Thymus (tissue), 11 donors: ENCODE results near the gene RAPGEF1. TPM values are rescaled to one million over a fixed set of nuclear protein-coding genes. Genes with fewer than 3 reads are reported as not detected.

Source experiments
- DNase-seq, 9 donors: peaks; one replicate each; pipeline ENCODE4 v3.0.0-alpha.2; 2013; ENCODE audit warnings: low spot score in 9 of 9, low read depth in 6 of 9, missing footprints in 1 of 9
- H3K27ac ChIP-seq, 2 donors: one replicate each; pipeline ENCODE4 v1.5.1; 2013; ENCODE audit warnings: control low read depth in 1 of 2, low read depth in 1 of 2, low read length in 1 of 2, mild to moderate bottlenecking in 1 of 2, moderate library complexity in 1 of 2
- H3K27me3 ChIP-seq, 2 donors: one replicate each; pipeline ENCODE4 v1.5.1; 2013; ENCODE audit warnings: low read length in 1 of 2; ENCODE audit not compliant: control insufficient read depth in 2 of 2, insufficient read depth in 1 of 2
- H3K36me3 ChIP-seq, 2 donors: one replicate each; pipeline ENCODE4 v1.5.1; 2013; ENCODE audit warnings: low read length in 1 of 2, mild to moderate bottlenecking in 1 of 2, moderate library complexity in 1 of 2; ENCODE audit not compliant: control insufficient read depth in 2 of 2, insufficient read depth in 2 of 2
- H3K4me1 ChIP-seq, 2 donors: one replicate each; pipeline ENCODE4 v1.5.1; 2013; ENCODE audit warnings: low read length in 2 of 2; ENCODE audit not compliant: control insufficient read depth in 2 of 2, insufficient read depth in 2 of 2
- H3K4me3 ChIP-seq, 2 donors: one replicate each; pipeline ENCODE4 v1.5.1; 2013; ENCODE audit warnings: low read length in 2 of 2, control low read depth in 1 of 2, mild to moderate bottlenecking in 1 of 2
- H3K9me3 ChIP-seq, 2 donors: one replicate each; pipeline ENCODE4 v1.5.1; 2013; ENCODE audit warnings: low read length in 1 of 2, mild to moderate bottlenecking in 1 of 2; ENCODE audit not compliant: control insufficient read depth in 2 of 2, insufficient read depth in 1 of 2
- WGBS: extraction: QIAGEN DNeasy Blood & Tissue Kit; methylation state at CpG from one replicate; pipeline ENCODE4 v1.1.7; 2013; 5-methylcytosine and 5-hydroxymethylcytosine counted together
- polyA plus RNA-seq: library from polyadenylated mRNA; stranded (reverse); fragments of 200-250 nt; gene quantifications from one replicate; pipeline ENCODE4 v1.2.3, GENCODE V29; 2013
- total RNA-seq: library from RNA; stranded (reverse); fragments of 120-200 nt; gene quantifications from one replicate; pipeline ENCODE4 v1.2.4, GENCODE V29; 2013
- donor health status: healthy.

The RAPGEF1 gene
- total and polyA plus RNA-seq, 2 donors = 21.6 to 25.9 TPM

DNA sequence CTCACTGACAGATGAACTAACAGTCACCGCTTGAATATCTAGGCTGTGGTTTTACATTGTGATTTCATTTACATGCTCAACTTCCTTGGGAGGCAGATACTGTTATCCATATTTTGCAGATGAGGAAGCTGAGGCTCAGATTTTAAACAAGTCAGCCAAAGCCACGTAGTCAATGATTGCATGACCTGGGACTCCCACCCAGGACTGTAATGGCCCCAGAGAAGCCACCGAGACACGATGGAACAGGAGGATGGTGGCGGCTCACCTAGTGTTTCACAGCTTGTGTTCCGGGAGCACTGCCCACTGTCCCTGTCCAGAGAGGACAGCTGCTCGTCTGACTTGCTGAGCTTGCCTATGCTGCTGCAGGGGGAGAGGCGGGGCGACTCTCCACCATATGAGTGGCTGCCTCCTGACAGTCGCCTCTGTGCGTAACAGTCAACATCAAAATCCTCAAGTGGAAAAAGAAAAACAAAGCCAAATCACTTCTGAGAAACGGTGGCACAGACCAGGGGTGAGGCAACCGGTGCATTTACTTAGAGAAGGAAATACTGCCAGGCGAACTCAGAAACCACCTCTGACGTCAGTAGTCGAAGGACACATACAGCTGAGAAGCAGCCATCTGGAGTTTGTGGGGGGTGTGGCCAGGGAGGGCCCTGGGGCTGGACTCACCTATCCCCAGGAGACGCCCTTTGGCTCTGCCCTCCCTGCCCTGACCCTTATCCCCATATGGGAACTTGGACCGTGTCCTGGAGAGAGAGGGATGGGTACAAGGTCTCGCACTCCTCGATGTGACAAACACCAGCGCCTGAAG is 112.0 kb downstream of the RAPGEF1 start:
- peaks cover 0 to 29% of the 10 kb centered on the region in 2 donors for H3K4me1 ChIP-seq
- H3K4me3 ChIP-seq = no peak overlapping the region
- WGBS = 87% methylated on average over 21 of the region's 21 CpGs
- H3K9me3 ChIP-seq = no peaks in the 10 kb centered on the region
- no peaks in the 10 kb centered on the region for H3K27me3 ChIP-seq
- peak overlapping the region; percentile 73 to 78 for H3K27ac ChIP-seq
- H3K36me3 ChIP-seq = peaks cover 51 to 55% of the 10 kb centered on the region in 2 donors
- DNase-seq = peak in 8 of 9 donors; percentile 17 to 74 (median 42)

DNA sequence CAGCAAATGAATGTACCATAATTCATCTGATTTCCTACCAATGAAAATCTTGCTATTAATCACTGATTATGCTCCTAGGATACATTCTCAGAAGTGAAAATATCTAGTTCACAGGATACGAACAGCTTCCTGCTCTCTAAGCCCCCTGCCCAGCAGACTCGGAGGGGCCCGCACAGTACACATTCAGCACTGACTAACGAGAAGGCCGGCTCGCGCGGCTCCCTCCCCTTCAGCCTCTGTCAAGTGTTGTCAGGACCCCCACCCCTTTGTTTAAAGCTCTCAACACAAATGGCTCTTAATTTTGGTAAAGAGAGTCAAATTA is 112.6 kb downstream of the RAPGEF1 start:
- peaks cover 0 to 30% of the 10 kb centered on the region in 2 donors for H3K4me1 ChIP-seq
- DNase-seq = no peak
- peaks cover 56 to 58% of the 10 kb centered on the region in 2 donors for H3K36me3 ChIP-seq
- H3K4me3 ChIP-seq = no peak overlapping the region
- H3K27ac ChIP-seq = peak overlapping the region; percentile 73 to 77
- 97% methylated on average over 8 of the region's 8 CpGs for WGBS
- no peaks in the 10 kb centered on the region for H3K27me3 ChIP-seq
- no peaks in the 10 kb centered on the region for H3K9me3 ChIP-seq

DNA sequence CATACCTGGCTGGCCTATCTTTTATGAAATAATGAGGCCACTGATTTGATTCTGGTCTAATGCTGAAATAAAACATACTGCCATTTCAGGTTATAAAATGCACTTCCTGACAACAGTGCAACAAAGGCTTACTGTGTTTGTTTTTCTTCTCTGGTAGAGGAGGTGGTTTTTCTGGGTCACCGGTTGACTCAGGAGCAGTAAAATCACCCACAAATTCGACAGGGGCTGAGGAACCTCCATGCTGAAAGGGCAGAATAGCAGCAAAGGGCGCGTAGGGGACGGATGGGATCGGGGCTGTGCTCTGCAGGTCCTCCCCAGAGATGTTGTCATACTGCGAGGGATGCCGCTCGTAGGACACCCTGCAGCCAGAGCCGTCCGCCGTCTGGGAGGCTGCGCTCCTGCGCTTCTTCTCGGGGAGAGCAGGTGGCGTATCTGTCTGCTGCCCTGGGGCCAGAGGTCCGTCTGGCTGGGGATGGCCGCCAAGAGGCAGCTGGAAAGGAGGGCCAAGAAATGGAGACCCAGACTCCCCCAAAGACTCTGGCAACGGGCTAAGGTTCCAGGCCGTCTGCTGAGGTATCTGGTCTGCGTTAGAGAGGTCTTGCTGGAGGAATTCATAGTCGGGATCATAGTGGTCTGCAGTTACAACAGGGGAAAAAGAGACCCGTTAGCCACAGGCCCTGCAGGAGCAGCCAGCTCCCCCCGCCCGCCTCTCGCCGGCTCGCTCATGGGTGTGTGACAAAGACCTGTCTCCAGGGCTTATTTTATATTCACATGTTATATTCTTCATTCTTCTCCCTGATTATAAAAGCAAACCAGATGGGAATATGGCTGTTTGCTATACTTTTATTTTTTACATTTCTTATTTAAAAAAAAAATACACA is 113.8 kb downstream of the RAPGEF1 start:
- no peak for DNase-seq
- H3K4me1 ChIP-seq = peaks cover 0 to 37% of the 10 kb centered on the region in 2 donors
- no peak overlapping the region for H3K4me3 ChIP-seq
- no peaks in the 10 kb centered on the region for H3K9me3 ChIP-seq
- 97% methylated on average over 28 of the region's 28 CpGs for WGBS
- peaks cover 60 to 68% of the 10 kb centered on the region in 2 donors for H3K36me3 ChIP-seq
- H3K27me3 ChIP-seq = no peaks in the 10 kb centered on the region
- H3K27ac ChIP-seq = peak overlapping the region; percentile 8 to 22

DNA sequence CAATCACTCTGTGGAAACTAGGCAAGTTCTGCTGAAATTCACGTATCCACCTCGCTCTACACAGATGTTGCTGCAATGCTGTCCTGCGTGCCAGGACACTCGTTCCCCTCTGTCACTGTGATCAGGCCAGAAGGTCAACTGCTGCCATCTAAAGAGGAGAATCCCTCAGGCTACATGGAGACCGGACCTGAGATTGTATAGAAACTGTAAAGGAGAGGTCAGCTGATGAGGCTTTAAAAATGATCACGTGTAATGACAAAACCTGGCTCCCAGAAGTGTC is 114.4 kb downstream of the RAPGEF1 start:
- Histone ChIP-seq H3K27ac (no peak overlapping the region), H3K27me3 (no peaks in the 10 kb centered on the region), H3K36me3 (peaks cover 66 to 74% of the 10 kb centered on the region in 2 donors), H3K4me3 (no peak overlapping the region), H3K4me1 (peaks cover 0 to 40% of the 10 kb centered on the region in 2 donors), H3K9me3 (no peaks in the 10 kb centered on the region)
- DNase-seq = no peak
- 98% methylated on average over 6 of the region's 6 CpGs for WGBS

DNA sequence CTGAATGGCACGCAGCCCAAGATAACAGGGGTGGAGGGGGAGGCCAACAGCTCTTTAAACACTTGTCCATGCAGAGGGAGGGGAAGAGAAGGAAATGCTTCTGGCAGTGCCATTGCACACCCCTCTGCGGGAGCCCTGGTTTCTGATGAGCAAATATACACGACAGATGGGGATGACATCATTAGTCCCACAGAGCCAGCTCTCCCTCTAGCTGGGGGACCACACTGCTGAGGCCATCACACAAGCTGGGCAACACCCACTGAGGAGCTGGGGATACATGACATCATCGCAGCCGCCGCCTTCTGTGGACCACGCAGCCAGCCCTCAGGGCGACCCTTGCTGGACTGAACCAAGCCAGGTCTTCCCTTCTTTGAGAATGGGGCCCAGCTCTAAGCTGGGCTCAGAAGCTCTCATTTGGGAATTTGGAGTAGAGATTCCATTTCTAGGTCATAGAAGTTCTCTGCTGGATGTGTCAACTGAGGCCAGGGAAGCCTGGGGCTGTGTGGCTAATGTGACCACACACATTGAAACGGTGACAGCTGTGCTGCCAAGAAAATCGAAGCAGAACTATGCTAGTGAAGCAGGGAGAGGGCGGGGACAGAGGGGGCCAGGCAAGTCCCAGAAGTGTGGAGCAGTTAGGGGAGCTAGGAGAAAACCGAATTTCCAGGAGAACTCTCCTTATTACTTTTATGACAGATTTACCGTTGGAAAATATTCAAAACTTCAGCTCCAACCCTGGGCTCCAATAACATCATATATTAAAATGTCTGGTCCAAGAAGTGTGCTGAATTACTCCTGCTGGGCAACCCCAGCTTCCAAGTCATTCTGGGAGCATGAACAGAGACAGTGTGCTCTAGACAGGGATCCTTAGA is 115.0 kb downstream of the RAPGEF1 start:
- Histone ChIP-seq H3K27ac (no peak overlapping the region), H3K4me1 (peaks cover 0 to 37% of the 10 kb centered on the region in 2 donors), H3K4me3 (no peak overlapping the region), H3K36me3 (peaks cover 72 to 74% of the 10 kb centered on the region in 2 donors), H3K9me3 (no peaks in the 10 kb centered on the region), H3K27me3 (no peaks in the 10 kb centered on the region)
- 91% methylated on average over 13 of the region's 13 CpGs for WGBS
- no peak for DNase-seq

DNA sequence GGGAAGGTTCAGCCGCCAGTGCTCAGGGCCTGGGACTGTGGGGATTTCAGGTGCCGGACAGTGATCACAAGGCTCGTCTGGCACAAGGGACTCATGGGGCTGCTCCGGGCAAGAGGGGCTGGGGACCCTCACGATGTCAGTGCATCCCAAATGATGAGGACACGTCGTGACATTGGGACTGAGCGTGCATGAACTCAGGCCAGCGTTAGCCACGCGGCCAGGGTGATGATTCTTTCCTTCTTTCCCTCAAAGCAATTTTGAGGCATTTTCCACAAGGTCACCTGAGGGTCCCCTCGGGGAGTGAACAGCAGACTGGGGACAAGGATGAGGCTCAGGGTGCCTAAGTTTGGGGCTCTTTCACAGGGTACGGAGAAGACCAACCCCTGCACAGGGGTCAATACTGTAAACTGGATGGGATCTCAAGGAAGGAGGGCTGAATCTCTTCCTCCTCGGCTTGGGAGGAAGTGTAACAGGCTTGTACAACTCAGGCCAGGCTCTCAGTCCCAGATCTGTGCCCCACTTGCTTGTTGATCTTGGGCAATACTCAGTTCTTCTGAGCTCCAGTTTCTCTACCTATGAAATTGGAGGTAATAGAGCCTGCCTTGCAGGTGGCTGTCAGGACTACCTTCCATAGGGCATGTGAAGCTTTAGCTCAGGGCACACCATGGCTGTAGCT is 116.1 kb downstream of the RAPGEF1 start:
- WGBS = 98% methylated on average over 14 of the region's 14 CpGs
- Histone ChIP-seq H3K36me3 (peaks cover 77 to 78% of the 10 kb centered on the region in 2 donors), H3K9me3 (peaks cover 0 to 2% of the 10 kb centered on the region in 2 donors), H3K4me1 (peaks cover 0 to 35% of the 10 kb centered on the region in 2 donors), H3K27me3 (no peaks in the 10 kb centered on the region), H3K27ac (no peak overlapping the region), H3K4me3 (no peak overlapping the region)
- no peak for DNase-seq

DNA sequence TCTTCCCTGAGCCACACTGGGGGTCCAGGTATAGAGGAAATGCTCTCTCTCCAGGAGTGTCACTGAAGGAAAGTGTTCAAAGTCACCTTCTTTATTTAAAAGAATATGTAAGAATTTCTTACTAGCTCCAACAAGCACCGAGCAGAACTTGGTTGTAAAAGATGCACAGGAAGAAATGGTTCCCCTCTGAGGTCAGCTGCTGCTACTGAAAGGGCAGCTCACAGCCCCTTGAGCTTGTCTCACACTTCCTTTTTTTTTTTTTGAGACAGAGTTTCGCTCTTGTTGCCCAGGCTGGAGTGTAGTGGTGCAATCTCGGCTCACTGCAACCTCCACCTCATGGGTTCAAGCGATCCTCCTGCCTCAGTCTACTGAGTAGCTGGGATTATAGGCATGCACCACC is 117.4 kb downstream of the RAPGEF1 start:
- peaks cover 73 to 79% of the 10 kb centered on the region in 2 donors for H3K36me3 ChIP-seq
- no peak for DNase-seq
- WGBS = 92% methylated on average over 4 of the region's 4 CpGs
- peaks cover 0 to 2% of the 10 kb centered on the region in 2 donors for H3K9me3 ChIP-seq
- H3K4me3 ChIP-seq = no peak overlapping the region
- peaks cover 0 to 31% of the 10 kb centered on the region in 2 donors for H3K4me1 ChIP-seq
- H3K27ac ChIP-seq = peak overlapping the region in 1 of 2 donors; percentile 61
- H3K27me3 ChIP-seq = no peaks in the 10 kb centered on the region

DNA sequence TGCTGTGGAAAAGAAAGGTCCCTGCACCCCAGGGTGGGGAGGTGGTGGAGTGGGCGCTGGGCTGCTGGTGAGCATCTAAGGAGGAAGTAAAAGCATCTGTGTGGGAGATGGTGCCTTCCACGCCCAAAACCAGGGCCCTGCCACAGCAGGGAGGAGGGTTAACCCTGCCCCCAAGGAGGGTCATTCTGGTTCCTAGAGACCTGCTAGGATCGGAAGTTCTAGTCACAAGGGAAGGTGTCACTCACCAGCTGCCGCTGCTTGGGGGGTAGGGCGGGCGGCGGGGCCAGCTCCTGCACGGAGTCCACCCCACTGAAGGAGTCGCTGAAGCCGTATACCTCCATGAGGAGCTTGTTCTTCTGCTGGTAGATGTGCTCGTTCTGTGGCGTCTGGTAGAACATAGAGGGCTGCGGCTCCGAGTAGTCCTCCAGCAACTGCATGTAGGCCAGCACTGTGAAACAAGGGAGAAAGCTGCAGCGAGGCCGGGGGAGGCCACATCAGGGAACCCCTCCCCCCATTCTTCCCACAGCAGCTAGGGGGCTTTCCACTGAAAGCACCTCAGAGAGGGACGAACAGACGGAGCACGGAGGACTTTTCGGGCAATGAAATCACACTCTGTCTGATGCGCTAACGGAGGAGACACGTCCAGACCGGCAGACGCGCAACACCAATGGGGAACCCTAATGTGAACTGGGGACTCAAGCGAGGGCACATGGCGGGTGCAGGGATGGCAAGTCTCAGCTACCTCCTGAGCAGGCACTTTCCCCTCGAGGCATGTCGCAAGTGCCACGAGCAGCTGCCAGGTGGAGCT is 118.1 kb downstream of the RAPGEF1 start:
- 93% methylated on average over 31 of the region's 31 CpGs for WGBS
- H3K4me3 ChIP-seq = no peak overlapping the region

More for the DNA sequence above, 118.1 kb downstream of the RAPGEF1 start:
- peak overlapping the region in 1 of 2 donors; percentile 61 for H3K27ac ChIP-seq
- peaks cover 0 to 27% of the 10 kb centered on the region in 2 donors for H3K4me1 ChIP-seq
- peaks cover 0 to 2% of the 10 kb centered on the region in 2 donors for H3K9me3 ChIP-seq
- no peak for DNase-seq
- H3K36me3 ChIP-seq = peaks cover 74 to 79% of the 10 kb centered on the region in 2 donors
- H3K27me3 ChIP-seq = no peaks in the 10 kb centered on the region
